GM23248 (cell line): ENCODE results near the gene LIMCH1. TPM values are rescaled to one million over a fixed set of nuclear protein-coding genes. Genes with fewer than 3 reads are reported as not detected.
A peak's percentile ranks its signal among the peaks of the same experiment; 100 is the strongest.
"Not testable (repeated sequence)": the region's sequence is repeated elsewhere in the genome, so short reads cannot be mapped to it uniquely, and the experiment has no call there.

Experiments
- DNase-seq: peaks from one replicate; pipeline ENCODE4 v3.0.0-alpha.2; 2015
- H2AFZ ChIP-seq: fragments of 200-600 bp; sonication (generic); 2 replicates; pipeline ENCODE4 v1.6.1; 2016; ENCODE audit warnings: antibody characterized with exemption
- H3F3A ChIP-seq: fragments of 200-600 bp; sonication (generic); 2 replicates; pipeline ENCODE4 v1.6.1; 2016; ENCODE audit warnings: mild to moderate bottlenecking, antibody characterized with exemption, mixed run types; ENCODE audit not compliant: insufficient read depth
- H3K27ac ChIP-seq: fragments of 200-600 bp; sonication (generic); 2 replicates; pipeline ENCODE4 v1.5.1; 2016; ENCODE audit warnings: mild to moderate bottlenecking
- H3K27me3 ChIP-seq: fragments of 200-600 bp; sonication (generic); replicated peaks from 2 replicates; pipeline ENCODE4 v1.6.1; 2016; ENCODE audit warnings: mild to moderate bottlenecking; ENCODE audit not compliant: insufficient read depth
- H3K36me3 ChIP-seq: fragments of 200-600 bp; sonication (generic); 2 replicates; pipeline ENCODE4 v1.6.1; 2016; ENCODE audit warnings: low read depth, mild to moderate bottlenecking
- H3K4me1 ChIP-seq: fragments of 200-600 bp; sonication (generic); 2 replicates; pipeline ENCODE4 v1.6.1; 2016; ENCODE audit warnings: mild to moderate bottlenecking; ENCODE audit not compliant: insufficient read depth
- H3K4me2 ChIP-seq: fragments of 200-600 bp; sonication (generic); one replicate; pipeline ENCODE4 v1.6.1; 2016; ENCODE audit warnings: mild to moderate bottlenecking; ENCODE audit not compliant: unreplicated experiment
- H3K4me3 ChIP-seq: fragments of 200-600 bp; sonication (generic); 2 replicates; pipeline ENCODE4 v1.5.1; 2016; ENCODE audit warnings: mild to moderate bottlenecking
- H3K79me2 ChIP-seq: fragments of 200-600 bp; sonication (generic); 2 replicates; pipeline ENCODE4 v1.6.1; 2016; ENCODE audit warnings: mild to moderate bottlenecking; ENCODE audit not compliant: insufficient read depth
- H3K9ac ChIP-seq: fragments of 200-600 bp; sonication (generic); 2 replicates; pipeline ENCODE4 v1.6.1; 2016; ENCODE audit warnings: mild to moderate bottlenecking
- H3K9me2 ChIP-seq: fragments of 200-600 bp; sonication (generic); 2 replicates; pipeline ENCODE4 v1.6.1; 2016; ENCODE audit warnings: mixed run types, mild to moderate bottlenecking, moderate library complexity; ENCODE audit not compliant: insufficient read depth
- H3K9me3 ChIP-seq: fragments of 200-600 bp; sonication (generic); one replicate; pipeline ENCODE4 v1.6.1; 2017; ENCODE audit warnings: low read depth
- H4K20me1 ChIP-seq: fragments of 200-600 bp; sonication (generic); 2 replicates; pipeline ENCODE4 v1.6.0; 2016; ENCODE audit not compliant: insufficient read depth
- EZH2 ChIP-seq: fragments of 200-600 bp; sonication (generic); IDR thresholded peaks from 2 replicates; pipeline ENCODE4 v1.6.1; 2018; ENCODE audit warnings: antibody characterized with exemption, mild to moderate bottlenecking; ENCODE audit not compliant: insufficient read depth, poor library complexity, severe bottlenecking
- EZH2phosphoT487 ChIP-seq: fragments of 200-600 bp; sonication (generic); IDR thresholded peaks from 2 replicates; pipeline ENCODE4 v1.6.1; 2018; ENCODE audit warnings: antibody characterized with exemption, moderate library complexity, mild to moderate bottlenecking, low read depth; ENCODE audit not compliant: insufficient read depth
- whole genome bisulfite sequencing, 2 experiments: methylation state at CpG; one replicate each; pipeline ENCODE4 v1.1.6; 2015 to 2017; ENCODE audit warnings: low lambda C conversion rate in 2 of 2, low coverage in 1 of 2; ENCODE audit errors: missing lambda C conversion rate in 2 of 2; 5-methylcytosine and 5-hydroxymethylcytosine counted together
- in situ Hi-C: fragments of 300-500 bp; cut with MboI; formaldehyde crosslinking; loops from 2 replicates; pipeline ENCODE4 v1.15.0; 2020
- polyA plus RNA-seq: library from polyadenylated mRNA; unstranded; fragments of >200 nt; fragmentation: Nextera tagmentation; extraction: Ambion mirVana; gene quantifications from 2 replicates; pipeline ENCODE4 v1.2.1, GENCODE V29; 2016
- total RNA-seq: library from RNA; depleted of rRNA; stranded (reverse); fragments of >200 nt; shearing (Covaris generic); gene quantifications from 2 replicates; pipeline ENCODE4 v1.2.3, GENCODE V29; 2014

LIMCH1 gene
- total and polyA plus RNA-seq, 2 experiments from 2014 or later = 17.4 to 22.2 TPM

GRCh38 chr4:41647383-41647782 lies 109.4 kb downstream of the LIMCH1 start:
- Histone ChIP-seq H3K27ac (no peak overlapping the region), H4K20me1 (no peaks in the 10 kb centered on the region), H3K4me1 (0 out of 2 replicates have a peak, but pooled peaks cover 2% of the 10 kb centered on the region), H3K9ac (no peak overlapping the region), H3K4me3 (no peak overlapping the region), H3K79me2 (no peaks in the 10 kb centered on the region), H3K9me2 (no peaks in the 10 kb centered on the region), H3K4me2 (no peak overlapping the region), H3K9me3 (no peaks in the 10 kb centered on the region), H2AFZ (no peak overlapping the region), H3K36me3 (no peaks in the 10 kb centered on the region), H3K27me3 (peaks cover 9% of the 10 kb centered on the region; the same call in 1 of the 2 replicates), H3F3A (no peaks in the 10 kb centered on the region)
- DNase-seq = no peak
- 45 to 48% methylated on average over 3 of the region's 3 CpGs for WGBS, 2 experiments
- in situ Hi-C loops = no loop called here
- TF ChIP-seq EZH2 = no peak
- no peak for TF ChIP-seq EZH2phosphoT487

GRCh38 chr4:41651150-41651549 lies 113.2 kb downstream of the LIMCH1 start:
- not testable (repeated sequence) for H3K27ac ChIP-seq, H3K9me3 ChIP-seq, H3K9ac ChIP-seq, H3K4me2 ChIP-seq, H3K27me3 ChIP-seq, H4K20me1 ChIP-seq, H3K79me2 ChIP-seq, H3K4me3 ChIP-seq, H3K4me1 ChIP-seq, H2AFZ ChIP-seq, H3K9me2 ChIP-seq, H3F3A ChIP-seq, H3K36me3 ChIP-seq, DNase-seq
- in situ Hi-C loops = loop anchor here (25.0 kb wide), 1 partner anchor 714 kb away; no protein-coding TSS in a partner anchor

GRCh38 chr4:41652971-41653370 lies 115.0 kb downstream of the LIMCH1 start:
- H3K27me3 ChIP-seq = no peaks in the 10 kb centered on the region
- no peak overlapping the region for H3K27ac ChIP-seq
- H3K79me2 ChIP-seq = no peaks in the 10 kb centered on the region
- in situ Hi-C loops = loop anchor here (25.0 kb wide), 1 partner anchor 716 kb away; no protein-coding TSS in a partner anchor
- no peaks in the 10 kb centered on the region for H3K9me3 ChIP-seq
- no peaks in the 10 kb centered on the region for H3K9me2 ChIP-seq
- peak; percentile 28 for DNase-seq
- H2AFZ ChIP-seq = no peak overlapping the region
- H4K20me1 ChIP-seq = no peaks in the 10 kb centered on the region
- H3K4me2 ChIP-seq = no peak overlapping the region
- TF ChIP-seq EZH2 = no peak
- no peak for TF ChIP-seq EZH2phosphoT487
- H3K4me1 ChIP-seq = no peaks in the 10 kb centered on the region; the same call in 1 of the 2 replicates
- H3K4me3 ChIP-seq = no peak overlapping the region
- WGBS, 2 experiments = 55 to 66% methylated on average over 1 of the region's 1 CpG
- H3K9ac ChIP-seq = no peak overlapping the region
- H3F3A ChIP-seq = no peaks in the 10 kb centered on the region
- no peaks in the 10 kb centered on the region for H3K36me3 ChIP-seq

GRCh38 chr4:41653523-41653922 lies 115.6 kb downstream of the LIMCH1 start:
- in situ Hi-C loops = loop anchor here (25.0 kb wide), 1 partner anchor 716 kb away; no protein-coding TSS in a partner anchor

GRCh38 chr4:41655177-41655576 lies 117.2 kb downstream of the LIMCH1 start:
- no peaks in the 10 kb centered on the region for H4K20me1 ChIP-seq
- no peaks in the 10 kb centered on the region for H3K9me3 ChIP-seq
- peak; percentile 39 for DNase-seq
- no peak overlapping the region for H3K4me2 ChIP-seq
- no peak overlapping the region for H3K27ac ChIP-seq
- no peaks in the 10 kb centered on the region for H3K79me2 ChIP-seq
- no peaks in the 10 kb centered on the region for H3K9me2 ChIP-seq
- H2AFZ ChIP-seq = no peak overlapping the region
- in situ Hi-C loops = loop anchor here (5.0 to 25.0 kb wide), 2 partner anchors 368 to 718 kb away; no protein-coding TSS in a partner anchor
- no peaks in the 10 kb centered on the region for H3K36me3 ChIP-seq
- H3K4me1 ChIP-seq = no peaks in the 10 kb centered on the region; the same call in 1 of the 2 replicates
- no peak overlapping the region for H3K4me3 ChIP-seq
- H3K27me3 ChIP-seq = no peaks in the 10 kb centered on the region
- no peaks in the 10 kb centered on the region for H3F3A ChIP-seq
- 53 to 63% methylated on average over 3 of the region's 3 CpGs for WGBS, 2 experiments
- TF ChIP-seq EZH2 = no peak
- TF ChIP-seq EZH2phosphoT487 = no peak
- H3K9ac ChIP-seq = no peak overlapping the region

More at GRCh38 chr4:41653523-41653922, 115.6 kb downstream of the LIMCH1 start:
- H3F3A ChIP-seq = no peaks in the 10 kb centered on the region
- no peak for DNase-seq
- H3K27ac ChIP-seq = no peak overlapping the region
- no peaks in the 10 kb centered on the region for H3K27me3 ChIP-seq
- H3K4me2 ChIP-seq = no peak overlapping the region
- H3K9me2 ChIP-seq = no peaks in the 10 kb centered on the region
- no peak overlapping the region for H3K4me3 ChIP-seq
- H3K79me2 ChIP-seq = no peaks in the 10 kb centered on the region
- H3K9ac ChIP-seq = no peak overlapping the region
- H3K36me3 ChIP-seq = no peaks in the 10 kb centered on the region
- no peaks in the 10 kb centered on the region for H4K20me1 ChIP-seq
- no peak for TF ChIP-seq EZH2
- TF ChIP-seq EZH2phosphoT487 = no peak
- H3K4me1 ChIP-seq = no peaks in the 10 kb centered on the region; the same call in 1 of the 2 replicates
- 80 to 87% methylated on average over 6 of the region's 6 CpGs for WGBS, 2 experiments
- no peak overlapping the region for H2AFZ ChIP-seq
- H3K9me3 ChIP-seq = no peaks in the 10 kb centered on the region
